H1 (cell line): ENCODE measurements around the gene HOXC11. TPM values are rescaled to one million over a fixed set of nuclear protein-coding genes. Genes with fewer than 3 reads are reported as not detected.

ENCODE experiments used
- BACH1 ChIP-seq: IDR thresholded peaks from 2 replicates; pipeline ENCODE4 v1.6.1; 2012; ENCODE audit warnings: low read length, improper control_type of control experiment
- CBX8 ChIP-seq: fragments of 300-800, 300-1000 bp; sonication (generic); IDR thresholded peaks from 2 replicates; pipeline ENCODE4 v1.7.1; 2016; ENCODE audit warnings: low read depth, low read length, borderline replicate concordance
- CHD7 ChIP-seq: fragments of 300-600 bp; sonication (generic); IDR thresholded peaks from 2 replicates; pipeline ENCODE4 v1.7.1; 2012; ENCODE audit warnings: low read length, moderate library complexity, mild to moderate bottlenecking, inconsistent platforms; ENCODE audit not compliant: insufficient replicate concordance
- SIN3A ChIP-seq, 2 experiments: IDR thresholded peaks in 1 of 2; conservative IDR thresholded peaks in 1 of 2; 2 replicates each; pipeline ENCODE4 v1.6.1; 2011 to 2012; ENCODE audit warnings: low read length in 2 of 2, improper control_type of control experiment in 1 of 2, low read depth in 1 of 2, mild to moderate bottlenecking in 1 of 2
- SP4 ChIP-seq: IDR thresholded peaks from 2 replicates; pipeline ENCODE4 v1.6.1; 2012; ENCODE audit warnings: low read length, inconsistent platforms
- polyA plus RNA-seq, 7 experiments: library from polyadenylated mRNA; depleted of rRNA in 3 of 7; stranded (reverse) in 5 of 7; unstranded in 2 of 7; fragments of >200 nt in 5 of 7; fragments of 200-250 nt in 2 of 7; gene quantifications; 1 replicate in 5 of 7; 2 replicates in 1 of 7; 4 replicates in 1 of 7; pipeline versions ENCODE4 v1.2.1 to v1.2.3, GENCODE V29; 2011 to 2013; ENCODE audit warnings: missing spikeins in 2 of 7, mixed read lengths in 2 of 7
- total RNA-seq: library from RNA; stranded (reverse); fragmentation: NEBNext Ultra II Directional; extraction: Animal tissue kit (Norgen Biotek cat#: 25700); gene quantifications from 2 replicates; pipeline ENCODE4 v1.2.1, GENCODE V29; 2021

HOXC11 gene
- total and polyA plus RNA-seq, 2 of the 8 experiments (the other 6 are each of a cell fraction or from before 2014, with no cell fraction given) = not detected

- TF ChIP-seq CHD7 = no peak
- TF ChIP-seq BACH1 = no peak
- 0 out of 2 replicates have a peak, but pooled peaks have one; percentile 24 for TF ChIP-seq CBX8
- TF ChIP-seq SIN3A (conservative IDR thresholded peaks at IDR 0.05 in 1 of 2, IDR thresholded peaks at IDR 0.05 in 1 of 2; ENCODE audit: low read depth in 1 of 2, low read length in 2 of 2) = no peak
- TF ChIP-seq SP4 = no peak
These were observed 25.4 kb downstream of the HOXC11 start (continued) for GRCh38 chr12:53998110-53998899.
